Measurements from ENCODE around the gene ESRRB.
A peak's percentile ranks its signal among the peaks of the same experiment; 100 is the strongest.

Gene ESRRB

GRCh38 chr14:76539130-76539529 lies 163.2 kb downstream of the ESRRB start:
- DNase-seq, result no peak

GRCh38 chr14:76541594-76542219 lies 165.8 kb downstream of the ESRRB start:
- no peak for DNase-seq

GRCh38 chr14:76546426-76547221 lies 170.7 kb downstream of the ESRRB start:
- peak in 1 of 51 donors; percentile 0 for DNase-seq

GRCh38 chr14:76547831-76548230 lies 171.9 kb downstream of the ESRRB start:
- no peak for DNase-seq

- DNase-seq, result no peak
These were observed 174.6 kb downstream of the ESRRB start for GRCh38 chr14:76550534-76550933.

- DNase-seq, result no peak
These were observed 175.2 kb downstream of the ESRRB start for GRCh38 chr14:76551116-76551515.
